Brain microvascular endothelial cell (primary cell): ENCODE data around the gene SPINK4.

Source experiments
- DNase-seq: peaks from one replicate; pipeline ENCODE4 v3.0.0-alpha.2; 2020
- H3K27ac ChIP-seq: fragments of 250-450 bp; sonication (Bioruptor Pico); 2 replicates; pipeline ENCODE4 v1.5.1; 2020; ENCODE audit warnings: mild to moderate bottlenecking, moderate library complexity
- H3K27me3 ChIP-seq: fragments of 250-450 bp; sonication (Bioruptor Pico); replicated peaks from 2 replicates; pipeline ENCODE4 v1.5.1; 2020; ENCODE audit warnings: mild to moderate bottlenecking
- H3K36me3 ChIP-seq: fragments of 250-450 bp; sonication (Bioruptor Pico); replicated peaks from 2 replicates; pipeline ENCODE4 v1.5.1; 2020; ENCODE audit warnings: mild to moderate bottlenecking
- H3K4me3 ChIP-seq: 2 replicates; pipeline ENCODE4 v1.5.1; 2011; ENCODE audit warnings: low read depth, mild to moderate bottlenecking, control low read depth, low read length, moderate library complexity
- in situ Hi-C: cut with HindIII; loops from 2 replicates; pipeline ENCODE4 v1.10.0; 2017; ENCODE audit warnings: low sequenced_read_pairs, low pct_ligation_motif_present
- TF ChIP-seq, protein P1 (sequence below): IDR thresholded peaks from 2 replicates; pipeline ENCODE4 v1.5.1; 2011; ENCODE audit warnings: low read depth, mild to moderate bottlenecking, moderate library complexity, low read length, control low read depth, inconsistent platforms; ENCODE audit errors: missing control alignments

The SPINK4 gene

DNA sequence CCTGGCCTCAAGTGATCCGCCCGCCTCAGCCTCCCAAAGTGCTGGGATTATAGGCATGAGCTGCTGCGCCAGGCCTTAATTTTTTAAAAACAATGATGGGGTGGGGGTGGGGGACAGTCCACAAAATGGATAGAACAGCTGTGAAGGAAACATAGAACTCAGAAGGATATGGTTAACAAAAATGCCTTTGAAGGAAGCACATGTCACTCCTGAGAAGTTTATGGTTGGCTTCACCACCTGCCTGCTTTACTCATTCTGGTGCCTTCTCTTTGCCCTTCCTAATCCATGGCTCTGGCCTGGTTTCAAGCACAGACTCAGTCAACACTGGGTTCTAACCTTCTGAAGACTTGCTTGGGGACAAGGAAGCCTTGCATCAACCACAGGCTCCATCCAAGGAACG is 14.2 kb downstream of the SPINK4 start:
- no peak for DNase-seq
- in situ Hi-C loops = no loop called here
- Histone ChIP-seq H3K27ac (no peak overlapping the region), H3K4me3 (no peak overlapping the region), H3K36me3 (peaks cover 46% of the 10 kb centered on the region), H3K27me3 (no peaks in the 10 kb centered on the region)
- TF ChIP-seq, protein P1, sequence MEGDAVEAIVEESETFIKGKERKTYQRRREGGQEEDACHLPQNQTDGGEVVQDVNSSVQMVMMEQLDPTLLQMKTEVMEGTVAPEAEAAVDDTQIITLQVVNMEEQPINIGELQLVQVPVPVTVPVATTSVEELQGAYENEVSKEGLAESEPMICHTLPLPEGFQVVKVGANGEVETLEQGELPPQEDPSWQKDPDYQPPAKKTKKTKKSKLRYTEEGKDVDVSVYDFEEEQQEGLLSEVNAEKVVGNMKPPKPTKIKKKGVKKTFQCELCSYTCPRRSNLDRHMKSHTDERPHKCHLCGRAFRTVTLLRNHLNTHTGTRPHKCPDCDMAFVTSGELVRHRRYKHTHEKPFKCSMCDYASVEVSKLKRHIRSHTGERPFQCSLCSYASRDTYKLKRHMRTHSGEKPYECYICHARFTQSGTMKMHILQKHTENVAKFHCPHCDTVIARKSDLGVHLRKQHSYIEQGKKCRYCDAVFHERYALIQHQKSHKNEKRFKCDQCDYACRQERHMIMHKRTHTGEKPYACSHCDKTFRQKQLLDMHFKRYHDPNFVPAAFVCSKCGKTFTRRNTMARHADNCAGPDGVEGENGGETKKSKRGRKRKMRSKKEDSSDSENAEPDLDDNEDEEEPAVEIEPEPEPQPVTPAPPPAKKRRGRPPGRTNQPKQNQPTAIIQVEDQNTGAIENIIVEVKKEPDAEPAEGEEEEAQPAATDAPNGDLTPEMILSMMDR = no peak

DNA sequence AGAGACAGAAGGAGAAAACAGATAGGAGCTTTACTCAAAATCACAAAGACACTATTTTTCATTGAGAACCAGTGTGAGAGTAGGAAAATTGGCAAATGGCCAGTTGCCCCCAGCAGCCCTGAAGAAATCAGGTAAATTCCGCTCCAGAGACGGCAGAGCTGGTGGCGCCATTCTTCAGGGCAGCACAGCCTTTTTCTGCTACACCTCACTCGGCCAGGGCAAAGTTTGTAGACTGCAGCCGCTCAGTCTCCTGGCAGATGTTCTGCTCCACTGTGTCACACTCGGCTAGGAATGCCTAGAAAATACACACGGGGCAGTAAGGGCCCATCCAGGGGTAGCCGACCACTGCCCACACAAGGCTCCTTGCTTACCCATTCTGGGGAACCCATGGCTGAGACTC is 15.0 kb downstream of the SPINK4 start:
- Histone ChIP-seq H3K36me3 (peaks cover 52% of the 10 kb centered on the region), H3K27me3 (no peaks in the 10 kb centered on the region), H3K4me3 (no peak overlapping the region), H3K27ac (no peak overlapping the region)
- in situ Hi-C loops = no loop called here
- TF ChIP-seq, protein P1 = no peak
- DNase-seq = no peak

GRCh38 chr9:33255471-33255870 is 15.5 kb downstream of the SPINK4 start:
- TF ChIP-seq, protein P1 = no peak
- H3K4me3 ChIP-seq = no peak overlapping the region
- in situ Hi-C loops = no loop called here

DNA sequence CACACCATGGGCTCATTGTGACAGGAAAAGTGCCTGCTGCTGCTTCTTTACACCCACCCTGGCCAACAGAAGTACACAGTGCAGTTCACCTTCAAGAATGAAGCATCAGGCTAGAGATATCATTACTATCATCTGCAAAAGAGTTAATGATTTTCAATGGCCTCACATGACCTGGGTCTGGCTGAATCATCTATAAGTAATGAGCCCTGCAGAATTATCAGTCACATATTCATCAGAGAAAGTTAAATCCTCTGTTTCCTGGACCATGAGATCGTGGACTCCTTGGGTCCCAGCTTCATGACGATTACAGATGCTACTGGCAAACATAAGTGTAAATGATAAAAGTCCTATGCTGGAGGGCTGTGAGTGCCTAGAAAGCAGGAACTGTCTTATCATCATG is 16.3 kb downstream of the SPINK4 start:
- peaks cover 60% of the 10 kb centered on the region for H3K36me3 ChIP-seq
- in situ Hi-C loops = no loop called here

More at GRCh38 chr9:33255471-33255870, 15.5 kb downstream of the SPINK4 start:
- Histone ChIP-seq H3K36me3 (peaks cover 54% of the 10 kb centered on the region), H3K27ac (no peak overlapping the region), H3K27me3 (no peaks in the 10 kb centered on the region)
- no peak for DNase-seq

GRCh38 chr9:33257276-33257675 is 17.3 kb downstream of the SPINK4 start:
- Histone ChIP-seq H3K36me3 (peaks cover 66% of the 10 kb centered on the region), H3K4me3 (no peak overlapping the region), H3K27me3 (no peaks in the 10 kb centered on the region), H3K27ac (no peak overlapping the region)
- in situ Hi-C loops = no loop called here
- no peak for DNase-seq
- TF ChIP-seq, protein P1 = no peak

More for the DNA sequence above, 16.3 kb downstream of the SPINK4 start:
- H3K4me3 ChIP-seq = no peak overlapping the region
- TF ChIP-seq, protein P1 = no peak
- no peak overlapping the region for H3K27ac ChIP-seq
- H3K27me3 ChIP-seq = no peaks in the 10 kb centered on the region
- DNase-seq = no peak

GRCh38 chr9:33260372-33260771 is 20.4 kb downstream of the SPINK4 start:
- no peak for DNase-seq
- Histone ChIP-seq H3K36me3 (peaks cover 43% of the 10 kb centered on the region), H3K27ac (no peak overlapping the region), H3K4me3 (no peak overlapping the region), H3K27me3 (no peaks in the 10 kb centered on the region)
- TF ChIP-seq, protein P1 = no peak
- in situ Hi-C loops = no loop called here
